Astrocyte of the hippocampus (primary cell): Measurements from ENCODE around the gene CEACAM21.

Experiments
- DNase-seq: peaks from one replicate; pipeline ENCODE4 v3.0.0; 2011; ENCODE audit warnings: low read depth, low spot score

CEACAM21 gene

DNA sequence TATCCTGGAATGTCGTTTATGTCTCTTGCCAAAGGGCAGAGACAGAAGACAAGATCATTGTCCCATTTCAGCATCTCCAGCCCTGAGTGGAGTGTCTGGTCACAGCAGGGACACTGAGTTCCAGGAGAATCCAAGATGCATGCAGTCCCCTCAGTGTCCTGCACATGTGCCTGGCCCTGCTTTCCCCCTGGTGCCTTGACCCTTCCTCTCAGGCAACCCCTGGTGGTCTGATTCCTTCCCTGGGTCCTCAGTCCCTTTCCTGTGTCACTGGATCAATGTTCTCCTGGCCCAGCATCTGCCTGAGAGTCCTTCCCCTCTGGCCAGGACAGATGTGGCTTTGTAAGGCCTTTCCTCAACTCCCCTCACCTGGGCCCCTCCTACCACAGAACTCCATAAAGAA is 9.0 kb downstream of the CEACAM21 start:
- DNase-seq: no peak

DNA sequence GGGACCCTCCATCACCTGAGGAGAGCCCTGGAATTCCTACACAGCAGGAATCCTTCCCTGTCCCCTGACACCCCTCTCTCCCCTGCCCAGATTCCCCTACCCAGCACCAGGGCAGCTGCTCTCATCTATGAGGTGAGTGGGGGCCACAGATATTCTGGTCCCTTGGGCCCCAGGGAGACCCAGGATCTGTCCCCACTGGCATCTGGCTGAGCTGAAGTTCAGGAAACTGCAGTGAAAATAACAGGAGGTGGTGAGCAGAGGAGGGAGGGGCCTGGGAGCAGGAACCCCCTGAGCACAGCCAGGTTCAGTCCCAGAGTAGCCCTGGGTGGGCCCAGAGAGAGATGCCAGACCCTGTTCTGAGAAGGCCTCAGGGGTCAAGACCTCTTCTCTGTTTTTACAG is 10.1 kb downstream of the CEACAM21 start:
- DNase-seq: no peak

DNA sequence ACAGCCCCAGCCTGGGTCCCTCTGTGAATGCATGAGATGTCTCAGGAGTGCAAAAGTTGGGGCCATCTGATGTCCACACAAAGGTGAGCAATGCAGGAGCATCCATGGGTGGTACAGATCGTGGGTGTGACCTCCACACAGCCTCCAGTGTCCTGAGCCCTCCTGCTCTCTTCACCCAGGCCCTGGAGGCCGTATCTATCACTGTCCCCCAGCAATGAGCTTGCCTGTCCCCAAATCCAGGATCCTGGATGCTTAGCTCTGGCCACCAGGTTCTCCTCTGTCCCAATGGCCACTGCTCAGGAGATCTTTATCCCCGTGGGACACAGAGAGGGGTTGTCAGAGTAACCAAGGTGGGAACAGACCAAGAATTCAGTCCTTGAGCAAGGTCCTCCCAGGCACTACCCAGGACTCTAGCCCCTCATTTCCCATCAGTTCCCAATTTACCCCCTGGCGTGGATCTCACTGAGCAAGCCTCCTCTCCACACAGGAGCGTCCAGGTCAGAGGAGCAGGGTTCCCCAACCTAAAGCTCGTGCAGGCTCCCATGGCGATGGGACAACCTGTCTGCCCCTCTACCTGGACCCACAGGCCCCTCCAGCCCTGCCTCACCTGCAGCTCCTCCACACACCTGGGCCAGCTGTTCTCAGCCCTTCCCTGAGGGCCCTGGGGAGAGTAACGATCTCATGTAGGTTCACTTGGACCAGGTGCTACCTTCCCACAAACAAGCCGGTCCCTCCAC is 11.3 kb downstream of the CEACAM21 start:
- no peak for DNase-seq

DNA sequence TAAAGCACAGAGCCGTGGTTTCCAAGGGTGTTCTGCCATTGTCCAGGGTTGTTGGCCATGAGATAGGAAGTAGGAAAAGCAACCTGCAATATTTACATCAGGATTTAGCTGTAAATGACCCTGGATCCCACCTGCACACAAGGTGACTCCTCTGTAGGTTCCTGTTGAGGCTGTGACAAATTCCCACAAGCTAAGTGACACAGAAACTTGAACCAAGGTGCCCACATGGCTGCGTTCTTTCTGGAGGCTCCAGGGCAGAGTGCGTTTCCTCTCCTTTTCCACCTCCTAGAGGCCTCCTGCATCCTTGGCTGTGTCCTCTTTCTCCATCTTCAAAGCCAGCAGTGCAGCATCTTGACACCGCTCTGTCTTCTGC is 11.9 kb downstream of the CEACAM21 start:
- no peak for DNase-seq

DNA sequence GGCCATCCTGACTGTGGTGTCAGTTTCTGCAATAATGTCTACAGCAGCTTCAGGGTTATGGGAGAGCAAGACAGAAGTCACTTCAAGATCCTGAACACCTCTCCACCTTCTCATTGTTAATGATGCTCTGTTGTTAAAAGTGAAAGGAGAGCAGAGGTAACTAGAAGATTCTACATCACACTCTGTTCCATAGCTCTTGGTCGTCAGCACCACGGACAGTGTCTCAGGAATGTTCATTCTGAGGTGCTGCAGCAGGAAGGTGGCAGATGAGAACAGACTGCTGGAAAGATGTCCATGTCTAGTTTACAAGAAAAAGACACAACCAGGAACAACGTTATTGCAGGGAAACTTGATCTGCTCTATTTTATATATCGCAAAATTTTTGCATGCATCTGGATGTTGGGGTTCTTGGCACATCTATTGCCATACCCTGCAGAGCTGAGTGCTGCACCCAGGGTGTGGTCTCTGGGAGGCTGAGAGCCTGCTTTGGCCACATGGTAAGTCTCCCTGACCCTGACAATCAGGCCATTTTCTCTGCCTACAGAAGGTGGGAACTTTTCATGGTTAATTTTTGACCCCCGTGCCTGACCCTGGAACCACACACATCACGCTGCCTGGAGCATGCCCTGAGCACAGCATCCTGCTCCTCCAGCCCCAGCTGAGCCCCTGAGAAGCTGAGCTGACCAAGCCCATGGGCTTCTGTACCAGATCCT is 12.7 kb downstream of the CEACAM21 start:
- peak; percentile 62 for DNase-seq

DNA sequence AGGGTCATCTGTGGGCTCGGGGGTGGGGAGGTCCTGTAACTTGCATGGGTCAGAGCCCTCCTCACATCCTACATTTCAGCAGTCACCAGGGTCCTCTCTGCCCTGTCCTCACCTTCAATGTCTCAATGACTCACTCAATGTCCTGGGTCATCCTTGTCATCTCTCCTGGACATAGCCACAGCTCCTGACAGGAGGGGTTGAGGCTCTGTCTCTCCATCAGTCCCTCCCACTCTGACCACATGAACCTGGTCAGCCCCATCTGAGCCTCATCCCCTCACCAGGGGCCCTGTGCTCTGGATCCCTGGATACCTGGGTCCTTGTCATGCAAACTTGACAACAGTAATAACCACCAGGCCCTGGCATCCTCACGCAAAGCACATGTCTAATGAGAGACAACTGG is 13.4 kb downstream of the CEACAM21 start:
- no peak for DNase-seq

DNA sequence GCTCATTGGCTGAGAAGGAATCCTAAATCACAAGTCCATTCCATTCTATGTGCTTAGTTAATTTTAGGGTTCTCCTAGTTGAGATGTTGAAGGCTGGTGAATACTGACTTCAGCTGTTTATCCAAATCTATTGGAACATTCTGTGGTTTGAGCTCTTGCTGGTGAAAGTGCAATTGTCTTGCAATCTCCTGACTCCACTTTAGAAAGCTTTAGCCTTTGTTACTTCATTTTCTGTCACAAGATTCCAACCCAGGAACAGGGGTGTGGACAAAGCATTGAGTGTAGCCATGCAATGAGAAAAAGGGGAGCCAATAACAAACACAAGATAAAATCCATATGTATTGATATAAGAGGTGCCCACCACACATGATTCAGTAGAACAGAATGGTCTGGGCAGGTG is 15.0 kb downstream of the CEACAM21 start:
- DNase-seq: no peak

DNA sequence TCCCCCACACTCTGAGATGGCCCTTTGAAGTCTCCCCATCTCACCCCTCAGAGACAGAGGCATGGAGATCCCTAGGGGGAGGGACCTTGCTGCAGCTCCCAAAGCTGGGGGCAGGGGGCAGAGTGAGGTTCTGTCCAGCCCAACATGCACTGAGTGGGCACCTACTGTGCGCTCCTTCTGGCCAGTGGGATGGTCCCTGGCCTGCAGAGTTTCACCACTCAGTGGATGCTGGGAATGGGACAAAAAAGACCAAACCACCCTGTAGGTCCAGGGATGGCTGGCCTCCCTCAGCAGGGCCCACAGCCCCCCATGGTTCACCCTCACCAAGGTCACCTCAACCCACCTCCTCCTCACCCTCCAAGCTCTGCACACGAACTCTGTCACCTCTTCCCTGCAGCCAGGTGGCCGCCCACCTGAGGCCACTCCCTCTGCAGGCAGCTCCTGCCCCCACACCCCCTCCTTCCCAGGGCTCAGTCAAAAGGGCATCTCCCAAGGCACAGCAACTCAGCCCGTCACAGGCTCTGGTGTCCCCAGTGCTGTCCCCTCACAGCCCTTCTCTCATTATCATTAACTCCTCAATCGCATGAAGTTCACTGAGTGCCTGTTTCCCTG is 16.1 kb downstream of the CEACAM21 start:
- no peak for DNase-seq

DNA sequence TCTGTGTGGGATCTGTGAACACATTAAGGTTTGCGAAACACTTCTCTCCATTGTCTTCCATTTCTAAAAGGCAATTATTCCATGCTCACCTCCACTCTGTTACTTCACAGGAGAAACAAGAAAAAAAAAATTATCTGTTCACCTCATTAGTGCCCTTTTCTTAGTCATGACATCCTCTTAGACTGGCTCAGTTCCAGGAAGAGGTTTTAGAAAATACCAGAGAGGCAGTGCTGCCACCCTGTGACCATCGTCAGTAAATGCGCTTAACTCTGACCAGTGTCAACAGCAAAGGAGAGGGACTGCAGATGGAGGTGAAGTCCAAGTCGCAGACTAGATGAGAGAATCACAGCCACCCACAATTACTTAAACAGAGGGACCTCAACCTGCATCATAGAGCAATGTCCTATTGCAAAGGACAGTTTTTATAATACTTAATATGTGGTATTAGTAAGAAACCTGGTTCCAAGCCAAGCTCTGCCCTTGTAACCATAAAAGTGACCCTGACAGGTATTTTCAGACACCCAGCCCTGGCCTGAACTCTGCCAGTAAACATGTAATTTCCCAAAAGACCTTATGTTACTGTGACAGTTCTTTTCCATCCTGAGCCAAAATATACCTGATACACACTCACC is 19.4 kb downstream of the CEACAM21 start:
- DNase-seq: peak; percentile 70

DNA sequence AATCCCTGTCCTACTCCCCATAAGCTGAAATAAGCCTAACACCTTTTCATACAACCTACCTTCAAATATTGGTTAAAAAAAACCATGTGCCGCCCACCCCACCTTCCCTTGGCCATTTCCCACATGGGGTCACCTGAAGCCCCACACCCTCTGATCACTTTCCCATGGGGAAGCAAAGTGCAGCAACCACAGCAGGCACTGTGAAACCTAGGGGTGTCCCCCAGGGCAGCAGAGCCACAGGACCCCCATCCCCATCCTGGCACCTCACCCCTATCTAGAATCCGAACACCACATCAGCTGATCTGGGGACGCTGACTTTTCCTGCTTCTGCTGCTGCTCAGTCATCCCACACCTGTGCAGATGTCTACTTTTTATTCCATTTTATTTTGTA is 19.9 kb downstream of the CEACAM21 start:
- DNase-seq: no peak

DNA sequence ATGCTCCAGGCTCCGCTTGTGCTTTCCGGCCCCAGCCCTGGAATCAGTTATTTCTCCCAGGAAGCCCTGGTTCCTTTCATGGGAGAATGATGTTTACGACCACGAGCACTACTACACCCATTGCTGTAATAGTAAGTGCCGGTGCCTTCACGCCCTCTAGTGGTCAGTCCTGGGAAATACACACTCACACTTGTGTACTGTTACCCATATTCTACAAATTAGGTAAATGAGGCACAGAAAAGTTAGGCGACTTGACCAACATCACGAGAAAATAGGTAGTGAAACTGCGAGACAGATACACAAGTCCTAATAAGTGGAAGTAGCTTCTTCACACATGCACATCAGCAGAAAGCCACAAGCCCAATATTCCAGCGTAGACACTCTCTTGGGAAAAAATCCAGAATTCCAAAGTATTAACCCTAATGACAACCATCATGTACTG is 21.7 kb downstream of the CEACAM21 start:
- DNase-seq: peak; percentile 69

DNA sequence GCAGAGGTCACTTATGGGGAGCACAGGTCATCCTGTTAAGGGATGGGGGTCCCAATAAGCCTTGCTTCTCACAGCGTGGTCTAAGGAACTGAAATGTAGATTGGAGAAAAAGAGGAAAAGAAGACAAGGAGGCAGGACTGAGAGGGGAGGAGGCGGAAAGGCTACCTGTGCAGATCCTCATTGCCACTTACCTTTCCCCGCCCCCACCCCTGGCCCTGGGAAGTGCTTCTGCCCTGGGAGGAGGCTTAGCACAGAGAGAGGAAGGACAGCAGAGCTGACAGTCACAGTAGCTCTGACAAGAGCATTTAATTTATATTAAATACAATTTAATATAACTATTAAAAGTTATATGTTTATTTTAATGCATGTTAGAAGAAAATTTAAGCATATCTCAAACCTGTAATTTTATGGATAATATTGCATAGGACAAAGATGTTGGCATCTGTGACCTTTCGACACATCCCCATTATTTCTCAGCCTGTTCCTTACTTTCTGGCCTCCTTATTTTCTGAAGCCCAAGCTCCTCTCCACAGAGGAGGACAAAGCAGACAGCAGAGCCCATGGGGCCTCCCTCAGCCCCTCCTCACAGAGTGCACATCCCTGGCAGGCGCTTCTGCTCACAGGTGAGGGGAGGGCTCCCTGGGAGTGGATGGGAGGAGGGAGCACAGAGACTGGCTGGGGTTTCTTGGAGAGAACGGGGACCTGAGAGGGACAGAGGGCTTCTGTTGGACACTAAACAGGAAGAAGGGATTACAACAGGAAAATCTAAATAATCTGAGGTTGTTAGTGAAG is 23.4 kb downstream of the CEACAM21 start:
- DNase-seq: no peak

DNA sequence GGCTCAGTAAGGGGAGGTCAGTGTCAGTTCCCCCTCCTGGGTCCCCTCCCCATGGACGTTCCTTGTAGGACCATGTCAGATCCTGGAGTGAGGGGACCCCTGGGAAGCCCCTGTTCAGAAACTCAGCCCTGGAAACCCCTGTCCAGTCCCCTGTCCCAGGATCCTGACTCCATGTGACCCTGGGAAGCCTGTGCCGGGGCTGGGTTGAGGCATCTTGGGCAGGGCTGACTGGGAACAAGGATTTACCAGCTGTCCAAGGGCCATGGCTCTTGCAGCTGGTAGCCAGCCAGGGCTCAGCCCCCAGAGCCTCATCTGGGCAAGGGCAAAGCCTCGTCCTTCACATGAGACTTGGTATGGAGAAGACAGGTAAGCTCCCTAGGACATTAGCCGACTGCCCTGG is 25.8 kb downstream of the CEACAM21 start:
- no peak for DNase-seq

DNA sequence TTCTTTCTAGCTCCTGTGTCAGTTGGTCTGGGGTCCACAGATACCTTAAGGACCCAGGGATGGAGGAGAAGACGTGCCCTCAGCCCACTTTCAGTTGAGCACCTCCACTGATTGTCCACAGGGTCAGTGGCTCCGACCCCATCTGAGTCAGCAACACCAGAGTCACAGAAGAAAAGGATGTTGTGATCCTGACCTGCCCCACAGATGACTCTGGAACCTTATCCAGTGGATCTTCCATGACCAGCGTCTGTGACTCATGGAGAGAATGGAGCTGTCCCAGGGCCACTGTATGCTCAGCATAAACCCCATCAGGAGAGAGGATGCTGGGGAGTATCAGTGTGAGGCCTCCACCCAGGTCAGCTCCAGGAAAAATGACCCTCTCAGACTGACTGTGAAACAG is 28.9 kb downstream of the CEACAM21 start:
- no peak for DNase-seq

DNA sequence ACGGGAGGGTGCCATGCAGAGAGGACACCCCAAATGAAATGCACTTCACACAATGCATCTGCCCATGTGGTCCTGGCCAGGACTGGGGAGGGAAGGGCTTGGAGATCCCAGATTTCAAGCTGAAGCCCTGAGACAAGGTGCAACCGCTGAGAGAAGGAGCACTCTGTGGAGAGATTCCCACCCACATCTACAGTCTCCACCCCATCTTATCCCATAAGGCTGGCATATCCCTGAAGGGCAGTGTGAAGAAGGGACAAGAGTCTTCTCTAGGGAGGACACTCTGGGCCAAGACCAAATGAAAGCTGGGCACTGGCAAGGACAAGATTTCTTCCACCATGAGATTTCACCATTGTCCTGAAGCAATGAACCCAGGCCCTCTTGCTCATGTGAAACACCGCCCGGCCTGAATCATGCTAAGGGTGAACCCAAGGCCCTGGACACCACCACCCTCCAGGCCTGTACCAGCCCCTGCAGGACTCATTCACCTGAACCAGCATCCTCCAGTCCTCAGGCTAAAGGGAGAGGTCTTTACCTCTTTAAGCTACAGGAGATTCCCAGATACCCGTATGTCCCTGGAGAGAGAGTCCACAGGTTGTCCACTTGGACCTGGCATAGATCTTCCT is 30.4 kb downstream of the CEACAM21 start:
- DNase-seq: no peak

DNA sequence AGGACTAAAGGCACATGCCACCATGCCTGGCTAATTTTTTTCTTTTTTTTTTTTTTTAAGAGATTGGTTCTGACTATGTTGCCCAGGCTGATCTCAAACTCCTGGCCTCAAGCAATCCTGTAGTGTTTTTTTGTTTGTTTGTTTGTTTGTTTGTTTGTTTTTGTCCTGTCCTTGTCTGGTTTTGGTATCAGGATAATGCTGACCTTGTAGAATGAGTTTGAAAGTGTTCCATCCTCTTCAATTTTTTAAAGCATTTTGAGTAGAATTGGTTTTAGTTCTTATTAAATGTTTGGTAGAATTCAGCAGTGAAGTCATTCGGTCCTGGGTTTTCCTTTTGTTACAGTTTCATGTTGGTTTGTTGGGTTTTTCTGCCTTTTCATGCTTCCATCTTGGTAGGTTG is 31.7 kb downstream of the CEACAM21 start:
- DNase-seq: no peak

DNA sequence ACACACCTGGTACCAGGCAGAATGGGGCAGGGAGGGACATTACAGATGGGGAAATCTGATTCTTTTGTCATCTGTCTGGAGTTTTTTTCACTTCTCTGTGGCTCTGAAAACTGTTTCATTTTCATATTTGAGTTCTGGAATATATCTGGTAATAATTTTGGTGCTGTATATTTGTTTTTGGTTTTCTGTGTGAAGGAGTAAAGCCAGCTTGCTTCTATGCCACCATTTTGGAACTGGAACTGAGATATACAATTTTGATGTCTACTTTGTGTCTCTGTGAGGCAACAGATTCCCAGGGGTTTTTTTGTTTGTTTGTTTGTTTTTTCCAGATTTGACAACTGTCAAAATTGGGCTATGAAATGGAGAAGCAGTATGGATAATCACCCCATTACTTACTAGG is 34.8 kb downstream of the CEACAM21 start:
- no peak for DNase-seq

DNA sequence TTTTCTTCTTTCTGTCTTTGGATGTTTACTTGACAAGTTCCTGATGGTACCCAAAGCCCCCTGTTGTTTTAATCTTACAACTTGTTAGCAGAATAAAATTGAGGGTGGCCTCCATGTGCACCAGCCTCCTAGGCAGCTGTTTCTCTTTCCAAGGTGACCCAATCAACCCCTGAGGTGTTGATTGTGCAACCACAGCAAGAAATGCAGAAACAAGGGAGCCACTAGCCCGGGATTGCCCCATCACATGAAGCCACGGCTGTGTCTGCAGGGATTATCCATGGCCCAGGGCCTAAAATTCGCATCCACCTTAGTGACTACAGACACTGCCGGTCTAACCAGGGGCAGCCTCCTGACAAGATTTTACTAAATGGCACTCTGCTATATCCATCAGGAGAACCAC is 36.5 kb downstream of the CEACAM21 start:
- DNase-seq: no peak

DNA sequence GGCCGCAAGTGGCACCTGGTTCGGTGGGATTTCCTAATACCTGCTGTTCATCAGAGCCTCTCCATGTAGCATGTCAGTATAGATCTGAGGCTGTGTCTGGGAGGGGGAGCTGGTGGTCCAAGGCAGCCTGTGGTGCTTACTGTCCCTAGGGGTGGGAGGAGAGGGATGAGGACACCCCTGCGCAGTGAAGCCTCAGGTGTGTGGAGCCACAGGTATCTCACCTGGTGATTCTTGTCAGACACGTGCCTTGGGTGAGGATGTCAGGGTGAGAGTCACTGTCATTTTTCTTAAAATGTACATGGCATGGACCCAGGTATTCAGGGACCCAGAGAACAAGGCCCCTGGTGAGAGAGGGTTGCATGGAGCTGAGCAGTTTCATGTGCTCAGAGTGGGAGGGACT is 39.2 kb downstream of the CEACAM21 start:
- DNase-seq: no peak

DNA sequence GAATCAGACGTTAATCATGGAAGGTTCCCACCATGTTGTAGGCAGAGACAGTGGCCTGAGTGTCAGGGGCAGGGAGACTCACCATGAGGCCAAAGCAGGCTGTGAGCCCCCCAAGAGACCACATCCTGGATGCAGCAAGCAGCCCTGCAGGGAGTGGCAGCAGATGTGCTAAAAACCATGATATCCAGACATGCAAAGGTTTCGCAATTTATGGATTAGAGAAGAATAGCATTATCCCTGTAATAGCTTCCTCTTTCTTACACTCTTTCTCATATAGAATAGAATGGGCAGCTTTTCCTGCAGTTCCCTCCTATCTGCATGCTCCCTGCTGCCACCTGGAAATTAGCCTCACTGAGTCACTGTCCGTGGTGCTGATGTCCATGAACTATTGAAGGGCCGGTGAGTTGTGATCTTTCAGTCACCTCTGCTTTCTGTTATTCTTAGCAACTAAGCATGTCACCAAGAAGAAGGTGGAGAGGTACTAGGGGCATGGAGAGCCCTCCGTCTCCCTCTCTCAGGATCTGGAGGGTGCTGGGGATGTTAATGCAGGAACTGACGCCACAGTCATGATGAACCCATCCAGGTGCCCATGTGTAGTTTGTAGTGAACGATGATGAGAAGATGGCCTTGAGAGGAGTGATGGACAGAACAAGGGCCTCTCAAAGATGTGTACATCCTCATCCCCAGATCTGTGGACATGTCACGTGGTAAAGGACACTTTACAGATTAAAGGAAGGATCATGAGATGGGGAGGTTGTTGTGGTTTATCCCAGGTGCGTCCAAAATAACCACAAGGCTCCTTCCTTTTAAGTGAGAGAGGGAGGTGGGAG is 41.0 kb downstream of the CEACAM21 start:
- peak; percentile 51 for DNase-seq
